Kidney (tissue), 14 donors: Measurements from ENCODE around the gene MAML3. TPM values are rescaled to one million over a fixed set of nuclear protein-coding genes. Genes with fewer than 3 reads are reported as not detected.

Source experiments
- DNase-seq, 5 donors: peaks; one replicate each; pipeline ENCODE4 v3.0.0-alpha.2; 2013 to 2020
- FAIRE-seq: peaks from 2 replicates; lab custom pipeline; 2012; peaks lifted over from hg19 to GRCh38; lab: Jason Lieb, UNC
- H3K27ac ChIP-seq, 2 donors: one replicate each; pipeline ENCODE4 v1.7.0; 2013; ENCODE audit warnings: low read depth in 2 of 2, low read length in 2 of 2, inconsistent platforms in 1 of 2
- H3K27me3 ChIP-seq: one replicate; pipeline ENCODE4 v1.7.1; 2013; ENCODE audit warnings: low read length, inconsistent platforms; ENCODE audit not compliant: control insufficient read depth, insufficient read depth
- H3K36me3 ChIP-seq, 3 donors: one replicate each; pipeline versions ENCODE4 v1.7.0 to v1.7.1; 2013; ENCODE audit warnings: low read length in 3 of 3, control low read depth in 1 of 3, inconsistent platforms in 1 of 3; ENCODE audit not compliant: insufficient read depth in 3 of 3, control insufficient read depth in 2 of 3
- H3K4me1 ChIP-seq, 3 donors: one replicate each; pipeline versions ENCODE4 v1.7.0 to v1.7.1; 2013; ENCODE audit warnings: low read length in 3 of 3, inconsistent platforms in 1 of 3, low read depth in 1 of 3; ENCODE audit not compliant: control insufficient read depth in 2 of 3, insufficient read depth in 2 of 3
- H3K4me3 ChIP-seq, 3 donors: one replicate each; pipeline versions ENCODE4 v1.7.0 to v1.8.1; 2013; ENCODE audit warnings: low read length in 3 of 3, control low read depth in 1 of 3, inconsistent platforms in 1 of 3
- H3K9ac ChIP-seq, 3 donors: one replicate each; pipeline versions ENCODE4 v1.7.0 to v1.7.1; 2013; ENCODE audit warnings: low read length in 3 of 3, control low read depth in 1 of 3, inconsistent platforms in 1 of 3
- H3K9me3 ChIP-seq, 3 donors: one replicate each; pipeline versions ENCODE4 v1.7.0 to v1.7.1; 2013; ENCODE audit warnings: low read length in 3 of 3, control low read depth in 1 of 3, inconsistent platforms in 1 of 3; ENCODE audit not compliant: control insufficient read depth in 2 of 3, insufficient read depth in 1 of 3
- CTCF ChIP-seq: IDR thresholded peaks from 3 replicates; pipeline ENCODE4 v1.5.1; 2012; ENCODE audit warnings: mild to moderate bottlenecking, moderate library complexity, borderline replicate concordance; ENCODE audit not compliant: insufficient read depth; ENCODE audit errors: extremely low read depth
- intact Hi-C: fragments of 100-400 bp; cut with DNase I; formaldehyde crosslinking; loops from one replicate; pipeline ENCODE4 v1.11.1; 2022
- polyA plus RNA-seq: library from polyadenylated mRNA; stranded (reverse); fragments of 350-450 nt; fragmentation: Illumina TruSeq; extraction: RNeasy Lipid Tissue Mini Kit (QIAGEN cat#74804); gene quantifications from one replicate; pipeline ENCODE4 v1.2.3, GENCODE V29; 2014; ENCODE audit warnings: low read depth, low replicate concordance; ENCODE audit not compliant: insufficient read depth
- total RNA-seq: library from RNA; stranded (reverse); fragmentation: NEBNext Ultra II Directional; extraction: Animal tissue kit (Norgen Biotek cat#: 25700); gene quantifications from one replicate; pipeline ENCODE4 v1.2.1, GENCODE V29; 2021
- donor health status: control.
- donor health status: control.
- donor health status: control.
- donor health status: control.
- donor health status: control.
- donor health status: DM: yes; HTN: yes; CAD: no.
- donor health status: Normal renal cell carcinoma (clear cell type).

The MAML3 gene
- total and polyA plus RNA-seq, 2 donors from 2014 or later = 1.4 to 10.4 TPM

- Histone ChIP-seq H3K27me3 (no peaks in the 10 kb centered on the region), H3K4me3 (no peak overlapping the region), H3K9me3 (no peaks in the 10 kb centered on the region), H3K36me3 (no peaks in the 10 kb centered on the region), H3K4me1 (no peaks in the 10 kb centered on the region), H3K9ac (no peak overlapping the region), H3K27ac (no peak overlapping the region)
- FAIRE-seq = no peak
- TF ChIP-seq CTCF = no peak
- DNase-seq = no peak
- intact Hi-C loops = no loop called here
Measured at GRCh38 chr4:139958739-139959098, 195.3 kb downstream of the MAML3 start.

GRCh38 chr4:139957986-139958738, 195.8 kb downstream of the MAML3 start:
- no peak for FAIRE-seq
- Histone ChIP-seq H3K27ac (no peak overlapping the region), H3K4me3 (no peak overlapping the region), H3K9ac (no peak overlapping the region), H3K27me3 (no peaks in the 10 kb centered on the region), H3K36me3 (no peaks in the 10 kb centered on the region), H3K4me1 (no peaks in the 10 kb centered on the region), H3K9me3 (no peaks in the 10 kb centered on the region)
- TF ChIP-seq CTCF = no peak
- intact Hi-C loops = no loop called here
- DNase-seq = no peak

GRCh38 chr4:139957065-139957464, 196.9 kb downstream of the MAML3 start:
- H3K27ac ChIP-seq = peak overlapping the region in 1 of 2 donors; percentile 7

More at GRCh38 chr4:139957065-139957464, 196.9 kb downstream of the MAML3 start:
- DNase-seq = no peak
- no peak for TF ChIP-seq CTCF
- no peaks in the 10 kb centered on the region for H3K27me3 ChIP-seq
- intact Hi-C loops = no loop called here
- H3K4me3 ChIP-seq = no peak overlapping the region
- no peaks in the 10 kb centered on the region for H3K36me3 ChIP-seq
- FAIRE-seq = no peak
- H3K9me3 ChIP-seq = no peaks in the 10 kb centered on the region
- no peaks in the 10 kb centered on the region for H3K4me1 ChIP-seq
- H3K9ac ChIP-seq = no peak overlapping the region
